Body of pancreas (tissue), 4 donors: ENCODE results near the gene SAP130. TPM values are rescaled to one million over a fixed set of nuclear protein-coding genes. Genes with fewer than 3 reads are reported as not detected.
"Not testable (repeated sequence)": the region's sequence is repeated elsewhere in the genome, so short reads cannot be mapped to it uniquely, and the experiment has no call there.

Experiments used
- ATAC-seq: fragments of 150-250 bp; one replicate; pipeline ENCODE4 v1.9.1; 2016
- DNase-seq, 4 donors: peaks; one replicate each; pipeline ENCODE4 v3.0.0-alpha.2; 2019
- H3K27ac ChIP-seq, 4 donors: fragments of 200-600 bp; sonication (generic); 1 replicate in 3 of 4; 2 replicates in 1 of 4; pipeline versions ENCODE4 v1.5.1 to v1.6.1; 2016 to 2019; ENCODE audit warnings: mild to moderate bottlenecking in 1 of 4, mixed read lengths in 1 of 4, moderate library complexity in 1 of 4
- H3K27me3 ChIP-seq, 2 donors: fragments of 200-600 bp; sonication (generic); one replicate each; pipeline ENCODE4 v1.6.0; 2016; ENCODE audit warnings: mild to moderate bottlenecking in 1 of 2
- H3K36me3 ChIP-seq, 2 donors: fragments of 200-600 bp; sonication (generic); replicated peaks in 1 of 2; 2 replicates each; pipeline ENCODE4 v1.5.1; 2016; ENCODE audit warnings: low read depth in 2 of 2; ENCODE audit not compliant: insufficient read depth in 1 of 2
- H3K4me1 ChIP-seq: fragments of 200-600 bp; sonication (generic); one replicate; pipeline ENCODE4 v1.6.0; 2016
- H3K4me3 ChIP-seq, 2 donors: fragments of 200-600 bp; sonication (generic); 1 replicate in 1 of 2; 2 replicates in 1 of 2; pipeline ENCODE4 v1.5.1; 2016 to 2019
- H3K9me3 ChIP-seq, 3 donors: fragments of 200-600 bp; sonication (generic); 1 replicate in 2 of 3; 2 replicates in 1 of 3; pipeline ENCODE4 v1.5.1; 2016
- POLR2A ChIP-seq, 3 donors: fragments of 450-650 bp; IDR thresholded peaks; one replicate each; pipeline ENCODE4 v1.6.1; 2016; ENCODE audit warnings: antibody characterized with exemption in 3 of 3, mild to moderate bottlenecking in 2 of 3
- WGBS, 2 donors: methylation state at CpG; one replicate each; pipeline ENCODE4 v1.1.5; 2017; 5-methylcytosine and 5-hydroxymethylcytosine counted together
- intact Hi-C: fragments of 100-400 bp; cut with DNase I; formaldehyde crosslinking; loops from one replicate; pipeline ENCODE4 v1.15.1; 2023
- total RNA-seq, 2 donors: library from RNA; depleted of rRNA; stranded (reverse); fragments of >200 nt; gene quantifications; one replicate each; pipeline ENCODE4 v1.1.0, GENCODE V29; 2016
- TF ChIP-seq, protein P1 (sequence below), 7 experiments: fragments of 450-650 bp in 4 of 7; fragments of 200-600 bp in 3 of 7; sonication (generic) in 3 of 7; IDR thresholded peaks; one replicate each; pipeline ENCODE4 v1.5.1; 2016 to 2019; ENCODE audit warnings: antibody characterized with exemption in 7 of 7

Gene SAP130
- total RNA-seq, 2 donors from 2014 or later = 4.4 to 4.6 TPM

DNA sequence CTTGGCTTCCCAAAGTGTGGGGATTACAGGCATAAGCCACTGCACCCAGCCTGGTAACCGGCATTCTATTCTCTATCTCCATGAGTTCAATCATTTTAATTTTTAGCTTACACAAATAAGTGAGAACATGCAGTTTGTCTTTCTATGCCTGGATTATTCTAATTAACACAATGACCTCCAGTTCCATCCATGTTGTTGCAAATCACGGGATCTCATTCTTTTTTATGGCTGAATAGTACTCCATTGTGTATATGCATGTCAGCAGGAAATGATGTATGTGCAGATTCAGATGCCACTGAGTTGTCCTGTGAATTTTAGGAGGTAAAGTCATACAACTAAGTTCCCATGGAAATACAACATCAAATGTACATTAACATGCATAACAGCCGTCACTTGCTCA, 117.4 kb downstream of the SAP130 start:
- no peak for ATAC-seq
- no peaks in the 10 kb centered on the region for H3K27me3 ChIP-seq

DNA sequence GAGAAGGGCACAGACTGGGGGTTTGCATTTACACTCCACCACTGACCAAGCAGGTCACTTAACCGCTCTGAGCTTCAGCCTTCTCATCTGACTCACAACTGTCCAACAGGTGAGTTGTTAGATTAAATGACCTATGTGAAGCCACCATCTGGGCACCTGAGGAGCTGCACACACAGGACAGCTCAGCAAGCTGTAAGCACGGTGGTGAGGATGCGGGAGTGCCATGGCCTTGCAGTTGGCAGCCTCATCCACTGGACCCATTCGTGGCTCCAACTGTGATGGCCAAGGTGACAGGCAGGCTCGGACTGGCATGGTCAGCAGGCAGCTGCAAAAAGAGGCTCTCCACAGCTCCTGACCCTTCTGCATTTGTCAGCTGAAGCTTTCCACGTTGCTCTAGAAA, 118.8 kb downstream of the SAP130 start:
- no peak overlapping the region for H3K4me3 ChIP-seq
- no peak overlapping the region for H3K27ac ChIP-seq
- intact Hi-C loops = no loop called here
- 55 to 69% methylated on average over 3 to 6 of the region's 6 CpGs for WGBS, 2 donors
- H3K36me3 ChIP-seq = no peaks in the 10 kb centered on the region
- TF ChIP-seq, protein P1, sequence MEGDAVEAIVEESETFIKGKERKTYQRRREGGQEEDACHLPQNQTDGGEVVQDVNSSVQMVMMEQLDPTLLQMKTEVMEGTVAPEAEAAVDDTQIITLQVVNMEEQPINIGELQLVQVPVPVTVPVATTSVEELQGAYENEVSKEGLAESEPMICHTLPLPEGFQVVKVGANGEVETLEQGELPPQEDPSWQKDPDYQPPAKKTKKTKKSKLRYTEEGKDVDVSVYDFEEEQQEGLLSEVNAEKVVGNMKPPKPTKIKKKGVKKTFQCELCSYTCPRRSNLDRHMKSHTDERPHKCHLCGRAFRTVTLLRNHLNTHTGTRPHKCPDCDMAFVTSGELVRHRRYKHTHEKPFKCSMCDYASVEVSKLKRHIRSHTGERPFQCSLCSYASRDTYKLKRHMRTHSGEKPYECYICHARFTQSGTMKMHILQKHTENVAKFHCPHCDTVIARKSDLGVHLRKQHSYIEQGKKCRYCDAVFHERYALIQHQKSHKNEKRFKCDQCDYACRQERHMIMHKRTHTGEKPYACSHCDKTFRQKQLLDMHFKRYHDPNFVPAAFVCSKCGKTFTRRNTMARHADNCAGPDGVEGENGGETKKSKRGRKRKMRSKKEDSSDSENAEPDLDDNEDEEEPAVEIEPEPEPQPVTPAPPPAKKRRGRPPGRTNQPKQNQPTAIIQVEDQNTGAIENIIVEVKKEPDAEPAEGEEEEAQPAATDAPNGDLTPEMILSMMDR (IDR thresholded peaks at IDR 0.05) = peak in 4 of 7 experiments; percentile 6 to 32 (median 23)
- no peak for TF ChIP-seq POLR2A (IDR thresholded peaks at IDR 0.05)
- H3K27me3 ChIP-seq = no peaks in the 10 kb centered on the region
- DNase-seq (peak in 2 of 4 donors; percentile 36 to 46), ATAC-seq (no peak)
- no peaks in the 10 kb centered on the region for H3K9me3 ChIP-seq
- peaks cover 6% of the 10 kb centered on the region for H3K4me1 ChIP-seq

More for the DNA sequence above, 117.4 kb downstream of the SAP130 start:
- no peak for DNase-seq
- TF ChIP-seq, protein P1 (IDR thresholded peaks at IDR 0.05) = no peak
- no peak for TF ChIP-seq POLR2A (IDR thresholded peaks at IDR 0.05)
- Histone ChIP-seq H3K9me3 (no peaks in the 10 kb centered on the region), H3K4me1 (no peaks in the 10 kb centered on the region), H3K4me3 (no peak overlapping the region), H3K36me3 (no peaks in the 10 kb centered on the region), H3K27ac (no peak overlapping the region)
- intact Hi-C loops = no loop called here
- 88 to 93% methylated on average over 3 of the region's 3 CpGs for WGBS, 2 donors

DNA sequence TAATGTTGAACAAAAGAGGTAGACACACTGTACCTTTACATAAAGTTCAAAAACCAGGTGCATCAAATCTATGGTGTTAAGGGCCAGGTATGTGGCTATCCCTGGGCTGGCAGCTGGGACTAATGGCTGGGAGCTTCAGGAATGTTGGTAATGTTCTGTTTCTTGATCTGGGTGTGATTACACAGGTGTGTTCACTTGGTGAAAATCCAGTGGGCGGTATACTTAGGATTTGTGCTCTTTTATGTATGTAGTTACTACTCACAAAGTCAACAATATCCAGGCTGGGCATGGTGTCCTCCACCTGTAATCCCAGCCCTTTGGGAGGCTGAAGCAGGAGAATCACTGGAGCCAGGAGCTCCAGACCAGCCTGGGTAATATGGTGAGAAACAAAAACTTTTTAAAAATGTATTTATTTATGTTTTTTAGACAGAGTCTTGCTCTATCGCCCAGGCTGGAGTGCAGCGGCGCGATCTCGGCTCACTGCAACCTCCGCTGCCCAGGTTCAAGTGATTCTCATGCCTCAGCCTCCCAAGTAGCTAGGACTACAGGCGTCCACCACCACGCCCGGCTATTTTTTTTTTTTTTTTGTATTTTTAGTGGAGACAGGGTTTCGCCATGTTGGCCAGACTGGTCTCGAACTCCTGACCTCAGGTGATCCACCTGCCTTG, 120.0 kb downstream of the SAP130 start:
- H3K4me3 ChIP-seq, H3K27me3 ChIP-seq, H3K27ac ChIP-seq, intact Hi-C loops, DNase-seq, ATAC-seq, H3K36me3 ChIP-seq, H3K9me3 ChIP-seq, H3K4me1 ChIP-seq: not testable (repeated sequence)
- WGBS, 2 donors = 91 to 97% methylated on average over 12 of the region's 12 CpGs

DNA sequence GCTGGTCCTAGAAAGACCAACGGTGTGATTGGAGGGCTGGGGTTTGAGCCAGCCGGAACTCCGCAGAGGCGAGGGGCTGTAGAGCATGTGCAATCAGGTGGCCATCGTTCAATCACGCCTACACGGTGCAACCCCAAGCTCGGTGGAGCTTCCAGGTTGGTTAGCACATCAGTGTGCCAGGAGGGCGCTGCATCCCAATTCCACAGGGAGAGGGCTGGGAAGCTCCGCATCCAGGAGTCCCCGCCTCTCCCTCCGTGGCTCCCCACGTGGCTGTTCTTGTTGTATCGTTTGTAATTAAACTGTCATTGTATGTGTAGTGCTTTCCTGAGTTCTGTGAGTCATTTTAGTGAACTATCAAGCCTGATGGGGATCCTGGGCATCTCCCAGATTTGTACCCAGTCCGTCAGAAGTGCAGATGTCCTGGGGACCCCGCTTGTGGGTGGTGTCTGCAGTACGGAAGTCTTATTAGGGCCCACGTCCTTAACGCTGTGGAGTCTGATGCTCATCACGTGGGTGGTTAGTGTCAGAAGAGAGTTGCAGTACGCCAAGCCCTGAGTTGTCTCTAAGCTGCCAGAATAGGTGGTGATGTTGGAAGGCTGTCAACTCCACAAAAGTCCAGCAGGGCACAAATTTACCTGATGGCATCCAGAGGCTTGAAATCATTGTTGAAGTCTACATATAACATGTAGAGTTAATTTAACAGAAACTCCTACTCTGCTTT, 121.5 kb downstream of the SAP130 start:
- ATAC-seq (no peak), DNase-seq (no peak)
- Histone ChIP-seq H3K9me3 (no peaks in the 10 kb centered on the region), H3K4me3 (no peak overlapping the region), H3K27ac (no peak overlapping the region), H3K4me1 (peaks cover 16% of the 10 kb centered on the region), H3K27me3 (no peaks in the 10 kb centered on the region), H3K36me3 (no peaks in the 10 kb centered on the region)
- WGBS, 2 donors = 68 to 73% methylated on average over 14 to 21 of the region's 21 CpGs
- intact Hi-C loops = no loop called here
- TF ChIP-seq POLR2A (IDR thresholded peaks at IDR 0.05) = no peak
- TF ChIP-seq, protein P1 (IDR thresholded peaks at IDR 0.05) = no peak

DNA sequence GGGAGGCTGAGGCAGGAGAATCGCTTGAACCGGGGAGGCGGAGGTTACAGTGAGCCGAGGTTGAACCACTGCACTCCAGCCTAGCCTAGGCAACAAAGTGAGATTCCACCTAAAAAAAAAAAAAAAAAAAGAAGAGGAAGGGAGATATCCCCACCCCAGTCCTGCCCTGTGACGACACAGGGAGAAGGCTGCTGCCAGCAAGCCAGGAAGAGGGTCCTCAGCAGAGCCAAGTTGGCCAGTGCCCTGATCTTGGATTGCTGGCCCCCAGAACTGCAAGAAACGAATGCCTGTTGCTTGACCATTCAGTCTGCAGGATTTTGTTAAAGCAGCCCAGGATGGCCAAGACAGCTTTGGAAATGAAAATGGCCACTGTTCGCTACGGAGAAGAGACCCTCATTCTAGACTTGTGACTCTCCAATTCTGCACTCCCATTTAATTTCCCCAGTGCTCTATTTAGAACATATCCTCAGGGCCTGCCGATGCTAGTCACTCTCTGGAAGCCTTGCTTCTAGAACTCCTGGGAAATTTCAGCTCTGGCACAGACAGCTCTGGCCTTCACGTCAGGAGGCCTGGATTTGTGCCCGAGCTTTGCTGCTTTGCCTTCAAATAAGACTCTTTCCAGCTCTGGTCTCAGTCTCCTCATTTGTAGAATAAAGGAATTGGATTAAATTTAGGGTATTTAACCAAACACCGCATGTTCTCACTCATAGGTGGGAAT, 126.4 kb downstream of the SAP130 start:
- 51% methylated on average over 12 of the region's 12 CpGs for WGBS, 2 donors
- no peaks in the 10 kb centered on the region for H3K27me3 ChIP-seq
- intact Hi-C loops = no loop called here
- H3K27ac ChIP-seq = peak overlapping the region; percentile 61 to 74 (median 70)
- H3K4me3 ChIP-seq = no peak overlapping the region
- peaks cover 40% of the 10 kb centered on the region for H3K4me1 ChIP-seq
- DNase-seq (peak; percentile 90 to 96 (median 93)), ATAC-seq (peak; percentile 88)
- TF ChIP-seq POLR2A (IDR thresholded peaks at IDR 0.05) = no peak
- TF ChIP-seq, protein P1 (IDR thresholded peaks at IDR 0.05) = no peak
- H3K9me3 ChIP-seq = no peaks in the 10 kb centered on the region
- no peaks in the 10 kb centered on the region for H3K36me3 ChIP-seq
